WTC11 (cell line): ENCODE measurements around the gene GPR34. TPM values are rescaled to one million over a fixed set of nuclear protein-coding genes. Genes with fewer than 3 reads are reported as not detected.

Experiments
- ATAC-seq: fragments of 200-7000 bp; cut with Tn5 transposase; 2 replicates; pipeline ENCODE4 v1.10.0; 2021; ENCODE audit warnings: mild to moderate bottlenecking, moderate library complexity
- CTCF ChIA-PET: fragments of 300-600 bp; sonication (Branson Sonifier 250); formaldehyde crosslinking; loops from one replicate; lab custom pipeline; 2021; ENCODE audit warnings: antibody characterized with exemption; lab: Charles Lee
- POLR2A ChIA-PET: fragments of 350-600 bp; sonication (Branson Sonifier 250); formaldehyde crosslinking; loops from one replicate; lab custom pipeline; 2021; ENCODE audit warnings: antibody characterized with exemption; lab: Charles Lee
- DNase-seq: peaks from one replicate; pipeline ENCODE4 v3.0.0; 2021; ENCODE audit warnings: low spot score
- H3K27ac Mint-ChIP-seq: 2 replicates; pipeline ENCODE4 v1.8.0; 2021; ENCODE audit warnings: mixed read lengths
- H3K27me3 Mint-ChIP-seq: 2 replicates; pipeline ENCODE4 v1.8.0; 2021; ENCODE audit warnings: low read depth, mild to moderate bottlenecking, moderate library complexity, mixed read lengths
- H3K36me3 Mint-ChIP-seq: 2 replicates; pipeline ENCODE4 v1.8.0; 2021; ENCODE audit warnings: mixed read lengths
- H3K4me1 Mint-ChIP-seq: 2 replicates; pipeline ENCODE4 v1.8.0; 2022; ENCODE audit warnings: mixed read lengths
- H3K4me3 Mint-ChIP-seq: 2 replicates; pipeline ENCODE4 v1.8.0; 2021; ENCODE audit warnings: mild to moderate bottlenecking, moderate library complexity, mixed read lengths
- H3K9me3 Mint-ChIP-seq: 2 replicates; pipeline ENCODE4 v1.8.0; 2021; ENCODE audit warnings: mixed read lengths
- ATF1 ChIP-seq: sonication (generic); formaldehyde crosslinking; IDR thresholded peaks from 2 replicates; pipeline ENCODE4 v1.8.1; 2023; ENCODE audit warnings: mild to moderate bottlenecking, moderate library complexity, missing genetic modification reagents
- ATF6 ChIP-seq: sonication (generic); formaldehyde crosslinking; IDR thresholded peaks from 2 replicates; pipeline ENCODE4 v1.8.1; 2023; ENCODE audit warnings: mild to moderate bottlenecking, missing genetic modification reagents
- CREB1 ChIP-seq: sonication (generic); formaldehyde crosslinking; IDR thresholded peaks from 2 replicates; pipeline ENCODE4 v1.8.0; 2023; ENCODE audit warnings: mild to moderate bottlenecking, missing genetic modification reagents
- ESRRA ChIP-seq: sonication (generic); formaldehyde crosslinking; IDR thresholded peaks from 2 replicates; pipeline ENCODE4 v1.8.1; 2022; ENCODE audit warnings: mild to moderate bottlenecking, missing genetic modification reagents, borderline replicate concordance
- FOXK1 ChIP-seq: sonication (generic); formaldehyde crosslinking; IDR thresholded peaks from 2 replicates; pipeline ENCODE4 v1.8.0; 2022; ENCODE audit warnings: mild to moderate bottlenecking, moderate library complexity, missing genetic modification reagents
- FOXP1 ChIP-seq: sonication (generic); formaldehyde crosslinking; IDR thresholded peaks from 2 replicates; pipeline ENCODE4 v1.8.0; 2022; ENCODE audit warnings: missing genetic modification reagents, mild to moderate bottlenecking, moderate library complexity, borderline replicate concordance
- FOXP4 ChIP-seq: sonication (generic); formaldehyde crosslinking; IDR thresholded peaks from 2 replicates; pipeline ENCODE4 v1.8.0; 2022; ENCODE audit warnings: mild to moderate bottlenecking, missing genetic modification reagents
- IRF1 ChIP-seq: sonication (generic); formaldehyde crosslinking; IDR thresholded peaks from 2 replicates; pipeline ENCODE4 v1.8.0; 2023; ENCODE audit warnings: missing genetic modification reagents
- SOX15 ChIP-seq: fragments of 250-450 bp; sonication (Bioruptor Pico); IDR thresholded peaks from 2 replicates; pipeline ENCODE4 v1.9.0; 2021; ENCODE audit warnings: mild to moderate bottlenecking
- STAT6 ChIP-seq: sonication (generic); formaldehyde crosslinking; conservative IDR thresholded peaks from 2 replicates; pipeline ENCODE4 v1.8.1; 2023; ENCODE audit warnings: mild to moderate bottlenecking, low read depth, missing genetic modification reagents, moderate library complexity
- TEAD4 ChIP-seq: sonication (generic); formaldehyde crosslinking; IDR thresholded peaks from 2 replicates; pipeline ENCODE4 v1.8.0; 2022; ENCODE audit warnings: mild to moderate bottlenecking, missing genetic modification reagents
- USF1 ChIP-seq: sonication (generic); formaldehyde crosslinking; IDR thresholded peaks from 2 replicates; pipeline ENCODE4 v1.8.0; 2022; ENCODE audit warnings: mild to moderate bottlenecking, missing genetic modification reagents
- ZBTB43 ChIP-seq: sonication (generic); formaldehyde crosslinking; IDR thresholded peaks from 2 replicates; pipeline ENCODE4 v1.8.1; 2023; ENCODE audit warnings: mild to moderate bottlenecking, missing genetic modification reagents
- ZNF219 ChIP-seq: sonication (generic); formaldehyde crosslinking; IDR thresholded peaks from 2 replicates; pipeline ENCODE4 v1.8.0; 2023; ENCODE audit warnings: missing genetic modification reagents, mild to moderate bottlenecking, borderline replicate concordance
- ZNF425 ChIP-seq: fragments of 250-450 bp; sonication (Bioruptor Pico); conservative IDR thresholded peaks from 2 replicates; pipeline ENCODE4 v1.9.0; 2021; ENCODE audit warnings: mild to moderate bottlenecking
- ZNF512 ChIP-seq: sonication (generic); formaldehyde crosslinking; IDR thresholded peaks from 2 replicates; pipeline ENCODE4 v1.8.1; 2022; ENCODE audit warnings: missing genetic modification reagents, borderline replicate concordance
- ZNF671 ChIP-seq: fragments of 250-450 bp; sonication (Bioruptor Pico); IDR thresholded peaks from 2 replicates; pipeline ENCODE4 v1.8.0; 2021; ENCODE audit warnings: mild to moderate bottlenecking
- total RNA-seq: library from RNA; stranded (reverse); gene quantifications from 3 replicates; pipeline ENCODE4 v1.2.3, GENCODE V29; 2021

GPR34 gene
- total RNA-seq, 1 experiment from 2014 or later: not detected

GRCh38 chrX:41670112-41670511 is 18.7 kb upstream of the GPR34 start:
- Mint-ChIP-seq H3K4me1 (peaks cover 26% of the 10 kb centered on the region), H3K27ac (no peak overlapping the region), H3K36me3 (no peaks in the 10 kb centered on the region), H3K4me3 (no peak overlapping the region), H3K27me3 (no peaks in the 10 kb centered on the region), H3K9me3 (no peaks in the 10 kb centered on the region)
- ChIA-PET CTCF (no interaction called here), POLR2A (no interaction called here)
- no peak for DNase-seq
- no peak for ATAC-seq
- no peak for TF ChIP-seq FOXK1 (CRISPR knock-in tag)
- TF ChIP-seq ZNF425 (CRISPR knock-in tag): no peak
- TF ChIP-seq FOXP4 (CRISPR knock-in tag): no peak
- TF ChIP-seq ATF1: no peak
- TF ChIP-seq ATF6 (CRISPR knock-in tag): no peak
- no peak for TF ChIP-seq SOX15 (CRISPR knock-in tag)
- TF ChIP-seq ESRRA (CRISPR knock-in tag): no peak
- TF ChIP-seq ZNF512: no peak
- TF ChIP-seq ZNF219: no peak
- TF ChIP-seq IRF1 (CRISPR knock-in tag): no peak
- no peak for TF ChIP-seq USF1 (CRISPR knock-in tag)
- no peak for TF ChIP-seq TEAD4 (CRISPR knock-in tag)
- no peak for TF ChIP-seq ZNF671 (CRISPR knock-in tag)

- Mint-ChIP-seq H3K4me1 (peaks cover 23% of the 10 kb centered on the region), H3K9me3 (no peaks in the 10 kb centered on the region), H3K36me3 (no peaks in the 10 kb centered on the region), H3K27me3 (no peaks in the 10 kb centered on the region), H3K4me3 (no peak overlapping the region), H3K27ac (no peak overlapping the region)
- ChIA-PET CTCF (no interaction called here), POLR2A (no interaction called here)
- DNase-seq: no peak
- no peak for ATAC-seq
- TF ChIP-seq STAT6 (CRISPR knock-in tag): no peak
- no peak for TF ChIP-seq ZBTB43 (CRISPR knock-in tag)
- TF ChIP-seq CREB1 (CRISPR knock-in tag): no peak
- no peak for TF ChIP-seq ATF6 (CRISPR knock-in tag)
- TF ChIP-seq ESRRA (CRISPR knock-in tag): no peak
- TF ChIP-seq FOXP1 (CRISPR knock-in tag): no peak
Measured at GRCh38 chrX:41671082-41671481, 17.7 kb upstream of the GPR34 start.
